Esophagus muscularis mucosa (tissue), 4 donors: ENCODE data around the gene KATNAL2.

Experiments
- CTCF ChIP-seq, 3 experiments: fragments of 200-600 bp in 2 of 3; fragments of 450-650 bp in 1 of 3; sonication (generic) in 2 of 3; IDR thresholded peaks; one replicate each; pipeline ENCODE4 v1.5.1; 2017 to 2019; ENCODE audit warnings: antibody characterized with exemption in 3 of 3, mild to moderate bottlenecking in 2 of 3, moderate library complexity in 1 of 3
- EP300 ChIP-seq: sonication (generic); formaldehyde crosslinking; IDR thresholded peaks from one replicate; pipeline ENCODE4 v1.6.1; 2017; ENCODE audit warnings: antibody characterized with exemption
- POLR2A ChIP-seq: fragments of 450-650 bp; IDR thresholded peaks from one replicate; pipeline ENCODE4 v1.6.1; 2017; ENCODE audit warnings: antibody characterized with exemption, moderate library complexity, mild to moderate bottlenecking, low read depth
- POLR2AphosphoS5 ChIP-seq, 2 donors: sonication (generic); formaldehyde crosslinking; IDR thresholded peaks; one replicate each; pipeline ENCODE4 v1.6.1; 2017; ENCODE audit warnings: antibody characterized with exemption in 2 of 2

DNA sequence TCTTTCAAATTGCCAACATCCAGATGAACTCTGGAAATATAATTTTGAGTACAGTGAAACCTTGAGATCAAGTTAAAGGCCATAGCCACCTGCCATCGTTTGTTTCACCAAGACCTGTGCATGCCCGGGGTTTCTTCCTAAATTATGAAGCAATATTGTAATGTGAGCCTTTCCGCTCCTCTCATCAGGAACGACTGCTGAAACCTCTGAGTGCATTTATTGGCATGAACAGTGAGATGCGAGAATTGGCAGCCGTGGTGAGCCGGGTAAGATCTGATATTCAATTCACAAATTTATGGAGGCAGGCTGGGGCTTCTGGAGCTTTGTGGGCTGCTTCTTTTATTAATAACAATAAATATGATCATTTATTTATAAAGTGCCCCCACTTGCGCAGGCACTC lies 145.7 kb downstream of the KATNAL2 start:
- no peak for TF ChIP-seq CTCF (IDR thresholded peaks at IDR 0.05)
- TF ChIP-seq POLR2AphosphoS5 (IDR thresholded peaks at IDR 0.05) = no peak
- TF ChIP-seq POLR2A = no peak
- TF ChIP-seq EP300 = no peak
